HG03354 (cell line): ENCODE data around the gene SRPK2.
"Not testable (repeated sequence)": the region's sequence is repeated elsewhere in the genome, so short reads cannot be mapped to it uniquely, and the experiment has no call there.

Experiments used
- ATAC-seq: cut with Tn5 transposase; IDR thresholded peaks from one replicate; pipeline ENCODE4 v1.9.1; 2021; ENCODE audit warnings: mild to moderate bottlenecking; ENCODE audit not compliant: unreplicated experiment, poor library complexity, severe bottlenecking

SRPK2 gene

DNA sequence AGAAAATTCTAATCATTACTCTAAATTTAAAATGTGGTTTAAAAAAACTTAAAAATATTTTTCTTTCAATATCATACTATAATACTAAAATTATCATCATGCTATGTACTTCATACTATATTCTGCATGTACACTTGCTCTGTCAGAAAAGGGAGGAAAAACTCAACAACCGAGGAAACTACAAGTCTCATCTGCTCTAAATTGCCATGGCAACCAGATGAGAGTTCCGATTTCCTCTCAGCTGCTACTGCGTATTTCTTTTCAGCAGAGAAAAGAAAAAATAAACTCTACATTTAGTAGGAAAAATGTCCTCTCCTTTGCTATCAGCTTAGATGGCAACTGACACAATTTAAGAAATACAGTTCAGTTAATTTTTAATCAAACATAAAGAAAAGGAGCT, 178.9 kb downstream of the SRPK2 start:
- no peak for ATAC-seq

GRCh38 chr7:105209433-105209832, 179.3 kb downstream of the SRPK2 start:
- no peak for ATAC-seq

DNA sequence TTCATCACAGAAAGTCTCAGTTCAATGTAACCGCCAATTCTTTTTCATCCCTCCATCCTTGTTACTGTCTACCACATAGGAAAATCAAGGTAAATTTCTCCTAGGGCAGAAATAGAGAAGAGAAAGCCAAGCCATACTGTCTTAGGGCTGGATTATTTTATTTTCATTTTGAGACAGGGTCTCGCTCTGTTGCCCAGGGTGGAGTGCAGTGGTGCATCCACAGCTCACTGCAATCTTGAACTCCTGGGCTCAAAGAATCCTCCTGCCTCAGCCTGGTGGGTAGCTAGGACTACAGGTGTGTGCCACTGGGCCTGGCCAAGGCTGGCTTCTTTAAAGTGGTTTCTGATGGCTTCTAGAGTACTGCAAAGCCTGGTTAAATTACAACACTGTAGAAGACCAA, 181.7 kb downstream of the SRPK2 start:
- ATAC-seq, result no peak

GRCh38 chr7:105205592-105206237, 183.0 kb downstream of the SRPK2 start:
- ATAC-seq, result no peak

- ATAC-seq, result no peak
These were observed 183.8 kb downstream of the SRPK2 start for GRCh38 chr7:105204953-105205352.

DNA sequence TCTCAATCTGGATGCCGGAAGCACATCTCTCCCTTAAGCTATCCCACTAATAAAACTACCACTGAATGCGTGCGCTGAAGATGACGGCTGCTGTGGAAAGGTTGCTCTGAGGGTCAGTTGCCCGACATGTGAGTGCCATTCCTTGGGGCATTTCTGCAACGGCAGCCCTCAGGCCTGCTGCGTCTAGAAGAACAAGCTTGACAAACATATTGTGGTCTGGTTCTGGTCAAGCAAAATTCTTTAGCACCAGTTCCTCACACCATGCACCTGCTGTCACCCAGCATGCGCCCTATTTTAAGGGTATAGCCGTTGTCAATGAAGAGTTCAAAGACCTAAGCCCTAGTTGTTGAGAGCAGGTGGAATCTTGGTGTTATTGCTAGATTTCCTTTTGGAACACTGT, 184.2 kb downstream of the SRPK2 start:
- ATAC-seq, result no peak

DNA sequence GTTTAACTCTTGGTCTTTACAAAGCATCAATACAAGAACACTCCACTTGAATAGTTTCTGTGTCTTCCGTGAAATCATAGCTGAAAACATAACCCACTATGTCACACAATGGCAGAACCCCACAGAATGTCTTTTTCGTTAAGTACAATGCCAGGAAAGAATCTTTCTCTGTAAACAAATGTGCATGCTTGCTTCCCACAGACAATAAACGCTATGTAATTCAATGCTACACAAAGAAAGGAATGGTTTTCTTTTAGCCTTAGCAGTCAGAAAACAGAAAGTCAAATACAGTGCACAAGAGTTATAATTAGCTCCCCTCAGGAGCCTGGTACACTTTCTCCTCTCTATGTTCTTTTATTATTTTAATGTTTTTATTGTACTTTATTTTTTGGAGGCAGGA, 186.1 kb downstream of the SRPK2 start:
- no peak for ATAC-seq

- no peak for ATAC-seq
These were observed 189.3 kb downstream of the SRPK2 start for GRCh38 chr7:105199386-105199785.

GRCh38 chr7:105198223-105198622, 190.5 kb downstream of the SRPK2 start:
- no peak for ATAC-seq

- no peak for ATAC-seq
These were observed 192.2 kb downstream of the SRPK2 start for GRCh38 chr7:105196473-105196872.

DNA sequence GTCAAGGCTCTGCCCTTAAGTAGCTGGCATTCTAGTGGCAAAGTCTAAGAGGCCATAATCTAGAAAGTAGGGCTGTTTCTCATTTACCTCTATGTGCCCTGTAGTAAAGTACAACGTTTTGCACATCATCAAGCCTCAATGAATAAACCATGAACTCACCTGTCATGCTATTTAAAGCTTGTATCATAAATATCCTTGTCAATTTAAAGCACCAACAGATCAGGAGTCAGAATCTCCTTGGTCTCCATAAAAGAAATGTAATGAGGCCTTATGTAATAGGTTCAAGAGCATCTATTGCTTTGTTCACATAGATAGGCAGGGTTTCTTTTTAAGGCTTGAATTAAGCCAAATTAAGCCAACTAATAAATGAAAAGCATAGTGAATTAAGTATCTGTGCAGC, 192.8 kb downstream of the SRPK2 start:
- no peak for ATAC-seq

GRCh38 chr7:105194959-105195358, 193.8 kb downstream of the SRPK2 start:
- ATAC-seq, result not testable (repeated sequence)

DNA sequence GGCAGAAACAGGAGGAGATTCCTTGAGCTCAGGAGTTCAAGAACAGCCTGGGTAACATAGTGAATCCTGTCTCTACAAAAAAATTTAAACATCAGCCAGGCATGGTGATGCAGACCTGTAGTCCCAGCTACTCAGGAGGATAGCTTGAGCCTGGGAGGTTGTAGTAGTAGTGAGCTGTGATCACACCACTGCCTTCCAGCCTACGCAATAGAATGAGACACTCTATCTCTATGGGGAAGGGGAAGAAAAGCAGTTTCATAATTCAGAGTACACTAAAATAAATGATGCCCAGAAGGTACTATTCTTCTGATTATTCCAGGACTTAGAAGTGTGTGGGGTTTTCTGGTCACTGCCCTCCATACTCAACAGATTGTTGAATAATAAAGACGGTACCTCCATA, 197.4 kb downstream of the SRPK2 start:
- no peak for ATAC-seq

DNA sequence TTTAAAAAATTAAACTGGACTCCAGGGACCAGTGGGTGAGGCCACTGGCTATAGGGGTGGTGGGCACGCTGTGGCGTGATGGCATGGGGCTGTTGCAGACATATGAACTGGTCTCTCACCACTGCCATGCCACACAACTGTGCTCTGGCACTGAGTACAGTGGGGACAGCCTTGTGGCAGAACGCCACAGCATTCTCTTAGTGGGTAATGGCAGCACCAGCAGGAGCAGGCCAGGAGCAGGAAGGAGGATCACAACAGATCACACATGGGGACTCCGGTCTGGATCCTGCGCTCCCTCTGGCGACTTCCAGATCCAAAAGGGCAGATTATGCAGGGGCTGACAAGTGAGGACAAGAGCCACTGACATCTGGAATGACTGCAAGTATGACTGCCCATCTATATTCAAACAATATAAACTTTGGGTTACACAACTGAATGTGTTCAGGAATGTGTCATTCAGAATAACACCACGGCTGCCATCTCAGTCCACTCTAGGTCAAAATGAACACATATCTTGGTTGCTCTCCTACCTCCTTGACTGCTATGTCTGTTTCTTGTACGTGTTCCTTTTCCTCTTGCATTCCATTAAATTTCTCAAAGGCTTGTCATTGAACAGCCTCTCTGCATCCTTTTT, 198.7 kb downstream of the SRPK2 start:
- ATAC-seq, result no peak

- no peak for ATAC-seq
These were observed 200.5 kb downstream of the SRPK2 start for GRCh38 chr7:105188201-105188600.

DNA sequence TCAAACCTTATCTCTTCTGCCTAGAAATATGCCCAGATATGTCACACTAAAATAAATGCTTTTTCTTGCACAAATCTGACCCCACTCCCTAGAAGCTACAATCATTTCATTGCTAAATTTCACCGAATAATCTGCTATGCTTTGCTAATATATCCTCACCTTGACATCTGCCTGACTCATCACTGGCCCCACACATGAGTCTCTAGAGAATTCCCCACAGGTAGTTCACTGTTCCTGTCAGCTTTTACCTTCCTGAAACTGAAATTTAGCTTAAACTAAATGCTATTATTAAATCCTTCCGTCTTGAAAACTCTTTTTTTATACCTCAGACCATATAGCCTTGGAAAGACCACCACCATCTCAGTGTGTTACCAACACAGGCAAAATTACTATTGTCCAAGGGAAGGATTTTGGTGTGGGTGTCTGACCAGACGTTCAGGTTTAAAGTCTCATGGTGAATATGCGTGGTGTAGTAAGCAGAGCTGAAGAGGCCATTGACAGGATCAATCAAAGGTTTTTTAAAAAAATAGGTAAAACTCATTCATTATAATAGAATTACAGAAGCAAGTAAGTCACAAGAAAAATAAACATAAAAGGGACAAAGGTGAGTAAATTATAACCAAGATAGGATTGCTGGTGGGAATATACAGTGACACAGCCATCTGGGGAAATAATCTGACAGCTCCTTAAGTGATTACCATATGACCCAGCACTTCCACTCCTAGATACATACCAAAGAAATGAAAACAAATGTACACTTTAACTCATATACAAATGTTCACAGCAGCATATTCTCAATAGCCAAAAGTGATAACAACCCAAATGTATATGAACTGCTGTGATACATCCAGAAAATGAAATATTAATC, 201.2 kb downstream of the SRPK2 start:
- no peak for ATAC-seq

GRCh38 chr7:105185290-105186010, 203.3 kb downstream of the SRPK2 start:
- no peak for ATAC-seq

DNA sequence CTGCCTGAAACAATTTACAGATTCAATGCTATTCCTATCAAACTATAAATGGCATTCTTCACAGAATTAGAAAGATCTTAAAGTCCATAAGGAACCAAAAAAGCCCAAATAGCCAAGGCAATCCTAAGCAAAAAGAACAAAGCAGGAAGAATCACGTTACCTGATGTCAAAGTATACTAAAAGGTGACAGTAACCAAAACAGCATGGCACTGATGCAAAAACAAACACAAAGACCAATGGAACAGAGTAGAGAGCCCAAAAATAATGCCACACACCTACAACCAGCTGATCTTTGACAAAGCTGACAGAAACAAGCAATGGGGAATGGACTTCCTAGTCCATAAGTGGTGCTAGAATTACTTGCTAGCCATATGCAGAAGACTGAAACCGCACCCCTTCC, 208.7 kb downstream of the SRPK2 start:
- ATAC-seq, result no peak

DNA sequence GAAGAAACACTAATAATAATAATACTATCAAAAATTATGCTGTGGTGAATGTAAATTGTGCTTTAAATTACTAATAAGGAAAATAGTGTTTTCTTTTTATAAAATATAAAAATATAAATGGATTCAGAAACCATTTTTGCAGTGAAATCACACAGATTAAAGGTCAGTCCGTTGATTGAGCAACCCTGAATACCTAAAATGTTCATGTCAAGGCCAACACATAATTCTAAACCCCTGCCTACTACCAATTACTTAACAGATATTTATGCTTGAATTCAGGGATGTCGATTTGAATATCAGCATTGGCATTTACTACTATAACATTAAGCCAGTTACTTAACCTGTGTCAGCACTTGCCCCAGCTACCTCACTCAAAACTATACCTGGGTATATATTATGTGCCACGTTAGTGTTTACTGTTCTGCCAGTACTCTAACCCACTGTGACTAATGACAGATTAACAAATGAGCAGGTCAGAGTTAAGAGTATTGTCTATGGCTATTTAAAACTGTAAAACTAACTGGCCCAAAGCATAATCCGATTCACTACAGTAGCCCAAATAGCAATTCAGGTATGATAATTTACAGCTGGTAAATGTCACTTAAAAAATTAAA, 209.7 kb downstream of the SRPK2 start:
- ATAC-seq, result no peak

DNA sequence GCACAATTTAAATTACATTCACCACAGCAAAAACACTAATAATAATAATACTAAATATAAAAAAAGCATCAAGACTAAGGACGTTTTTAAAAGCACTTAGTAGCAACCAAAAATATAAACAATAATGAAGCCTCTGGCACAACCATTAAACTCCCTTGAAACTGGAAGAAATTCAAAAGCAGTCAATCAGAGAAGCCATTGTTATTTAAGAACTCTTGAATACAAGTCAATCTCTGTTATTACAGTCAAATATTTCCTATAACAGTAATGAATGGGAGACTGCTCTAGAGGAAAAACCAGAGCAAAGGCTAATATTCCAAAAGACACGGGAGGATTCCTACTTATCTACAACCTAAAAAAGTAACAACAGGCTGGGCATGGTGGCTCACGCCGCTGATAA, 210.5 kb downstream of the SRPK2 start:
- ATAC-seq, result no peak
